ENCODE measurements around the gene NTHL1. TPM values are rescaled to one million over a fixed set of nuclear protein-coding genes. Genes with fewer than 3 reads are reported as not detected.
A peak's percentile ranks its signal among the peaks of the same experiment; 100 is the strongest.

NTHL1 gene
- total RNA-seq, 4 donors from 2014 or later = 18.8 to 58.4 (median 27.6) TPM

GRCh38 chr16:2054543-2055245 is 7.1 kb upstream of the NTHL1 start:
- H3K27me3 ChIP-seq = no peaks in the 10 kb centered on the region
- intact Hi-C loops (cut with DNase I; ENCODE audit: low total_unique reads) = no loop called here
- no peak overlapping the region for H3K4me3 ChIP-seq
- TF ChIP-seq, protein P1, sequence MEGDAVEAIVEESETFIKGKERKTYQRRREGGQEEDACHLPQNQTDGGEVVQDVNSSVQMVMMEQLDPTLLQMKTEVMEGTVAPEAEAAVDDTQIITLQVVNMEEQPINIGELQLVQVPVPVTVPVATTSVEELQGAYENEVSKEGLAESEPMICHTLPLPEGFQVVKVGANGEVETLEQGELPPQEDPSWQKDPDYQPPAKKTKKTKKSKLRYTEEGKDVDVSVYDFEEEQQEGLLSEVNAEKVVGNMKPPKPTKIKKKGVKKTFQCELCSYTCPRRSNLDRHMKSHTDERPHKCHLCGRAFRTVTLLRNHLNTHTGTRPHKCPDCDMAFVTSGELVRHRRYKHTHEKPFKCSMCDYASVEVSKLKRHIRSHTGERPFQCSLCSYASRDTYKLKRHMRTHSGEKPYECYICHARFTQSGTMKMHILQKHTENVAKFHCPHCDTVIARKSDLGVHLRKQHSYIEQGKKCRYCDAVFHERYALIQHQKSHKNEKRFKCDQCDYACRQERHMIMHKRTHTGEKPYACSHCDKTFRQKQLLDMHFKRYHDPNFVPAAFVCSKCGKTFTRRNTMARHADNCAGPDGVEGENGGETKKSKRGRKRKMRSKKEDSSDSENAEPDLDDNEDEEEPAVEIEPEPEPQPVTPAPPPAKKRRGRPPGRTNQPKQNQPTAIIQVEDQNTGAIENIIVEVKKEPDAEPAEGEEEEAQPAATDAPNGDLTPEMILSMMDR (IDR thresholded peaks at IDR 0.05) = no peak
- no peak for TF ChIP-seq POLR2A (IDR thresholded peaks at IDR 0.05)
- H3K27ac ChIP-seq = no peak overlapping the region
- H3K9me3 ChIP-seq = no peaks in the 10 kb centered on the region
- no peaks in the 10 kb centered on the region for H3K4me1 ChIP-seq
- H3K36me3 ChIP-seq = no peaks in the 10 kb centered on the region
- DNase-seq = no peak

- H3K27ac ChIP-seq = no peak overlapping the region
- no peaks in the 10 kb centered on the region for H3K9me3 ChIP-seq
- H3K4me3 ChIP-seq = no peak overlapping the region
- TF ChIP-seq, protein P1 (IDR thresholded peaks at IDR 0.05) = no peak
- TF ChIP-seq POLR2A (IDR thresholded peaks at IDR 0.05) = no peak
- no peaks in the 10 kb centered on the region for H3K36me3 ChIP-seq
- H3K27me3 ChIP-seq = no peaks in the 10 kb centered on the region
- intact Hi-C loops (cut with DNase I; ENCODE audit: low total_unique reads) = no loop called here
- H3K4me1 ChIP-seq = no peaks in the 10 kb centered on the region
- DNase-seq = no peak
Observed at GRCh38 chr16:2053897-2054296, 6.3 kb upstream of the NTHL1 start.

- no peaks in the 10 kb centered on the region for H3K9me3 ChIP-seq
- peaks cover 0 to 5% of the 10 kb centered on the region in 2 donors for H3K4me1 ChIP-seq
- no peaks in the 10 kb centered on the region for H3K36me3 ChIP-seq
- DNase-seq = no peak
- H3K4me3 ChIP-seq = no peak overlapping the region
- intact Hi-C loops (cut with DNase I; ENCODE audit: low total_unique reads) = no loop called here
- H3K27ac ChIP-seq = no peak overlapping the region
- TF ChIP-seq, protein P1 (IDR thresholded peaks at IDR 0.05) = no peak
- TF ChIP-seq POLR2A (IDR thresholded peaks at IDR 0.05) = no peak
- no peaks in the 10 kb centered on the region for H3K27me3 ChIP-seq
Observed at GRCh38 chr16:2053211-2053610, 5.6 kb upstream of the NTHL1 start.

- peaks cover 0 to 18% of the 10 kb centered on the region in 2 donors for H3K4me1 ChIP-seq
- no peaks in the 10 kb centered on the region for H3K9me3 ChIP-seq
- peak overlapping the region; percentile 73 to 74 for H3K27ac ChIP-seq
- no peaks in the 10 kb centered on the region for H3K36me3 ChIP-seq
- H3K4me3 ChIP-seq = peak overlapping the region; percentile 66 to 75
- TF ChIP-seq, protein P1 (IDR thresholded peaks at IDR 0.05) = no peak
- no peak for TF ChIP-seq POLR2A (IDR thresholded peaks at IDR 0.05)
- intact Hi-C loops (cut with DNase I; ENCODE audit: low total_unique reads) = no loop called here
- H3K27me3 ChIP-seq = no peaks in the 10 kb centered on the region
- DNase-seq = no peak
Observed at GRCh38 chr16:2048116-2048543, 496 bp upstream of the NTHL1 start.

DNA sequence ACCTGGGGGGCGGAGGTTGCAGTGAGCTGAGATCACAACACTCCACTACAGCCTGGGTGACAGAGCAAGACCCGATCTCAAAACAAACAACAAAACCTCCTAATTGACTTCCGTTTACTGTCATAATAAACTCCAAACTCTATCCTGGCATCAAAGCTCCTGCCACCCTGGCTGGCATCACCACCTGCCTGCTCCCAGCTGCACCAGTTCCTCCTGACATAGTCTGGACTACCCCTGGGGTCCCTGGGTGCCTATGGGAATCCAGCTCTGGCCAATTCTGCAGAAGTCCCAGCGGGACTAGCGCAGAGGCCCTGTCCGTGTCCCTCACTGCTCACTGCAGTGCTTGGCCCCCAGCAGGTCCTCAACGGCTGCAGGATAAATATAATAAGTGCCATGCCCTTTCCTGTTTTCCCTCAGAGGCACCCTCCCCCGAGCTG is 723 bp downstream of the NTHL1 start:
- Histone ChIP-seq H3K36me3 (no peaks in the 10 kb centered on the region), H3K4me1 (peaks cover 0 to 18% of the 10 kb centered on the region in 2 donors), H3K27ac (peak overlapping the region; percentile 73 to 74), H3K27me3 (no peaks in the 10 kb centered on the region), H3K4me3 (peak overlapping the region; percentile 66 to 75), H3K9me3 (no peaks in the 10 kb centered on the region)
- intact Hi-C loops (cut with DNase I; ENCODE audit: low total_unique reads) = no loop called here
- no peak for DNase-seq
- TF ChIP-seq, protein P1 (IDR thresholded peaks at IDR 0.05) = no peak
